Measurements from ENCODE around the gene DENND1A.

DNA sequence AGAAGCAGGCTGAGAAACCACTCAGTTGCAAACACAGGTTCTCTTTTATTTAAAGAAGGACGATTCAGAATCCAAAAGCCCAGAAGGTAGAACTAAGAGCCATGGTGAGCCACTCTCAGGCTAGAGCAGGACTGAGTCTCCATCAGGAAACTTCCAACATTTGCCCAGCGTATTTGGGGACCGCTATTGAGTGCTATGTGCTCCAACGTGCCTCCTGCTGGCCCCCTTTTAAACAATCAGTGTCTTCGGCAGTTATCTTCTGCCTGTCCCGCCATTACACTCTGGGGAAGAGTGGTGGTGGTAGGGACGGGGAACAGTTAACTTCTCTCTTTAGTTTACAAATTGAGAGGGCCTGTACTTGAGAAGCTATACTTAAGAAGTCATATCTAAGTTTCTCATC lies 78.1 kb downstream of the DENND1A start:
- TF ChIP-seq, protein P1, sequence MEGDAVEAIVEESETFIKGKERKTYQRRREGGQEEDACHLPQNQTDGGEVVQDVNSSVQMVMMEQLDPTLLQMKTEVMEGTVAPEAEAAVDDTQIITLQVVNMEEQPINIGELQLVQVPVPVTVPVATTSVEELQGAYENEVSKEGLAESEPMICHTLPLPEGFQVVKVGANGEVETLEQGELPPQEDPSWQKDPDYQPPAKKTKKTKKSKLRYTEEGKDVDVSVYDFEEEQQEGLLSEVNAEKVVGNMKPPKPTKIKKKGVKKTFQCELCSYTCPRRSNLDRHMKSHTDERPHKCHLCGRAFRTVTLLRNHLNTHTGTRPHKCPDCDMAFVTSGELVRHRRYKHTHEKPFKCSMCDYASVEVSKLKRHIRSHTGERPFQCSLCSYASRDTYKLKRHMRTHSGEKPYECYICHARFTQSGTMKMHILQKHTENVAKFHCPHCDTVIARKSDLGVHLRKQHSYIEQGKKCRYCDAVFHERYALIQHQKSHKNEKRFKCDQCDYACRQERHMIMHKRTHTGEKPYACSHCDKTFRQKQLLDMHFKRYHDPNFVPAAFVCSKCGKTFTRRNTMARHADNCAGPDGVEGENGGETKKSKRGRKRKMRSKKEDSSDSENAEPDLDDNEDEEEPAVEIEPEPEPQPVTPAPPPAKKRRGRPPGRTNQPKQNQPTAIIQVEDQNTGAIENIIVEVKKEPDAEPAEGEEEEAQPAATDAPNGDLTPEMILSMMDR (IDR thresholded peaks at IDR 0.05), result no peak
- TF ChIP-seq SIN3A (IDR thresholded peaks at IDR 0.05; ENCODE audit: borderline replicate concordance, insufficient read depth, low read depth, low read length) (no peak), POLR2AphosphoS5 (IDR thresholded peaks at IDR 0.05; ENCODE audit: low read depth, low read length) (no peak)
- TF ChIP-seq, protein P2, sequence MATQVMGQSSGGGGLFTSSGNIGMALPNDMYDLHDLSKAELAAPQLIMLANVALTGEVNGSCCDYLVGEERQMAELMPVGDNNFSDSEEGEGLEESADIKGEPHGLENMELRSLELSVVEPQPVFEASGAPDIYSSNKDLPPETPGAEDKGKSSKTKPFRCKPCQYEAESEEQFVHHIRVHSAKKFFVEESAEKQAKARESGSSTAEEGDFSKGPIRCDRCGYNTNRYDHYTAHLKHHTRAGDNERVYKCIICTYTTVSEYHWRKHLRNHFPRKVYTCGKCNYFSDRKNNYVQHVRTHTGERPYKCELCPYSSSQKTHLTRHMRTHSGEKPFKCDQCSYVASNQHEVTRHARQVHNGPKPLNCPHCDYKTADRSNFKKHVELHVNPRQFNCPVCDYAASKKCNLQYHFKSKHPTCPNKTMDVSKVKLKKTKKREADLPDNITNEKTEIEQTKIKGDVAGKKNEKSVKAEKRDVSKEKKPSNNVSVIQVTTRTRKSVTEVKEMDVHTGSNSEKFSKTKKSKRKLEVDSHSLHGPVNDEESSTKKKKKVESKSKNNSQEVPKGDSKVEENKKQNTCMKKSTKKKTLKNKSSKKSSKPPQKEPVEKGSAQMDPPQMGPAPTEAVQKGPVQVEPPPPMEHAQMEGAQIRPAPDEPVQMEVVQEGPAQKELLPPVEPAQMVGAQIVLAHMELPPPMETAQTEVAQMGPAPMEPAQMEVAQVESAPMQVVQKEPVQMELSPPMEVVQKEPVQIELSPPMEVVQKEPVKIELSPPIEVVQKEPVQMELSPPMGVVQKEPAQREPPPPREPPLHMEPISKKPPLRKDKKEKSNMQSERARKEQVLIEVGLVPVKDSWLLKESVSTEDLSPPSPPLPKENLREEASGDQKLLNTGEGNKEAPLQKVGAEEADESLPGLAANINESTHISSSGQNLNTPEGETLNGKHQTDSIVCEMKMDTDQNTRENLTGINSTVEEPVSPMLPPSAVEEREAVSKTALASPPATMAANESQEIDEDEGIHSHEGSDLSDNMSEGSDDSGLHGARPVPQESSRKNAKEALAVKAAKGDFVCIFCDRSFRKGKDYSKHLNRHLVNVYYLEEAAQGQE (IDR thresholded peaks at IDR 0.05; ENCODE audit: insufficient read depth in 1 of 2, low read depth in 2 of 2, low read length in 1 of 2), result no peak
